ENCODE measurements around the gene GBA3. TPM values are rescaled to one million over a fixed set of nuclear protein-coding genes. Genes with fewer than 3 reads are reported as not detected.

The GBA3 gene
- total and polyA plus RNA-seq, 2 donors (not counting 3 experiments of a cell fraction or from before 2014, with no cell fraction given): not detected

DNA sequence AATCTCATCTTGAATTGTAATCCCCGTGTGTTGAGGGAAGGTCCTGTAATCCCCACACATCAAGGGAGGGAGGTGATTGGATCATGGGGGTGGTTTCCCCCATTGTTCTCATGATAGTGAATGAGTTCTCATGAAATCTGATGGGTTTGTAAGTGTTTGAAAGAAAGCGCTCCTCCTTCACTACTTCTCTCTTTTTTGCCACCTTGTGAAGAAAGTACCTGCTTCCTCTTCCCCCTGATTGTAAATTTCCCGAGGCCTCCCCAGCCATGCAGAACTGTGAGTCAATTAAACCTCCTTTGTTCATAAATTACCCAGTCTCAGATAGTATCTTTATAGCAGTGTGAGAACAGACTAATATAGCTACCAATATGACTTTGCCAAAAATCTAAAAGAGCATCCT lies 41.1 kb downstream of the GBA3 start:
- BruUV-seq (replicated peaks): no TSS peak
- FAIRE-seq (no peak), DNase-seq (ENCODE audit: low read depth, low spot score) (no peak)
- no peak overlapping the region for H2AFZ ChIP-seq (ENCODE audit: low read depth, low read length)
- intact Hi-C loops (cut with micrococcal nuclease) (no loop called here), dilution Hi-C loops (cut with MboI; ENCODE audit: extremely low pct_ligation_motif_present, low sequenced_read_pairs) (no loop called here)
- ChIA-PET POLR2A (no interaction called here), CTCF (no interaction called here)
- H3K27me3 ChIP-seq (ENCODE audit: control insufficient read depth in 2 of 2, insufficient read depth in 2 of 2, low read length in 2 of 2): no peaks in the 10 kb centered on the region
- TF ChIP-seq EZH2 (IDR thresholded peaks at IDR 0.05; ENCODE audit: borderline replicate concordance, low read depth, low read length, severe bottlenecking): no peak
- no peak for TF ChIP-seq JUN (IDR thresholded peaks at IDR 0.05; ENCODE audit: borderline replicate concordance, insufficient read depth, insufficient read length, low read depth)
- no peak for TF ChIP-seq POLR2AphosphoS5 (IDR thresholded peaks at IDR 0.05; ENCODE audit: insufficient read depth, low read depth, low read length)
- no peak for TF ChIP-seq MYC (IDR thresholded peaks at IDR 0.05; ENCODE audit: low read depth, low read length)
- TF ChIP-seq, protein P1, sequence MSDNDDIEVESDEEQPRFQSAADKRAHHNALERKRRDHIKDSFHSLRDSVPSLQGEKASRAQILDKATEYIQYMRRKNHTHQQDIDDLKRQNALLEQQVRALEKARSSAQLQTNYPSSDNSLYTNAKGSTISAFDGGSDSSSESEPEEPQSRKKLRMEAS (IDR thresholded peaks at IDR 0.05; ENCODE audit: insufficient read depth, insufficient read length): no peak
- no peak for TF ChIP-seq POLR2A (IDR thresholded peaks at IDR 0.05; ENCODE audit: low read depth, low read length)
- TF ChIP-seq, protein P2, sequence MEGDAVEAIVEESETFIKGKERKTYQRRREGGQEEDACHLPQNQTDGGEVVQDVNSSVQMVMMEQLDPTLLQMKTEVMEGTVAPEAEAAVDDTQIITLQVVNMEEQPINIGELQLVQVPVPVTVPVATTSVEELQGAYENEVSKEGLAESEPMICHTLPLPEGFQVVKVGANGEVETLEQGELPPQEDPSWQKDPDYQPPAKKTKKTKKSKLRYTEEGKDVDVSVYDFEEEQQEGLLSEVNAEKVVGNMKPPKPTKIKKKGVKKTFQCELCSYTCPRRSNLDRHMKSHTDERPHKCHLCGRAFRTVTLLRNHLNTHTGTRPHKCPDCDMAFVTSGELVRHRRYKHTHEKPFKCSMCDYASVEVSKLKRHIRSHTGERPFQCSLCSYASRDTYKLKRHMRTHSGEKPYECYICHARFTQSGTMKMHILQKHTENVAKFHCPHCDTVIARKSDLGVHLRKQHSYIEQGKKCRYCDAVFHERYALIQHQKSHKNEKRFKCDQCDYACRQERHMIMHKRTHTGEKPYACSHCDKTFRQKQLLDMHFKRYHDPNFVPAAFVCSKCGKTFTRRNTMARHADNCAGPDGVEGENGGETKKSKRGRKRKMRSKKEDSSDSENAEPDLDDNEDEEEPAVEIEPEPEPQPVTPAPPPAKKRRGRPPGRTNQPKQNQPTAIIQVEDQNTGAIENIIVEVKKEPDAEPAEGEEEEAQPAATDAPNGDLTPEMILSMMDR (IDR thresholded peaks at IDR 0.05; ENCODE audit: extremely low read depth in 1 of 2, insufficient read depth in 1 of 2, low read depth in 1 of 2, low read length in 2 of 2): no peak
- TF ChIP-seq GATA2 (IDR thresholded peaks at IDR 0.05; ENCODE audit: insufficient read depth, insufficient read length, low read depth, low read length): no peak
- TF ChIP-seq FOS (IDR thresholded peaks at IDR 0.05; ENCODE audit: borderline replicate concordance, insufficient read depth, low read length): no peak
- no peak overlapping the region for H3K4me2 ChIP-seq (ENCODE audit: insufficient read depth, low read length)
- H3K9ac ChIP-seq (replicated peaks; ENCODE audit: extremely low read depth, insufficient read depth, low read length): no peak overlapping the region
- peaks cover 3% of the 10 kb centered on the region for H3K9me3 ChIP-seq (replicated peaks; ENCODE audit: control insufficient read depth, insufficient read depth, low read length)
- H3K79me2 ChIP-seq (ENCODE audit: control insufficient read depth, insufficient read depth, low read length): no peaks in the 10 kb centered on the region
- no peak overlapping the region for H3K4me3 ChIP-seq (replicated peaks in 1 of 3; ENCODE audit: insufficient read depth in 1 of 3, low read depth in 1 of 3, low read length in 3 of 3)
- no peaks in the 10 kb centered on the region for H3K9me1 ChIP-seq (replicated peaks; ENCODE audit: control insufficient read depth, extremely low read depth, insufficient read depth, low read length)
- no peak overlapping the region for H3K27ac ChIP-seq (ENCODE audit: insufficient read depth, low read depth, low read length)
- no peaks in the 10 kb centered on the region for H3K36me3 ChIP-seq (ENCODE audit: control insufficient read depth in 2 of 2, extremely low read depth in 1 of 2, insufficient read depth in 2 of 2, low read length in 2 of 2)
- H3K4me1 ChIP-seq (ENCODE audit: control insufficient read depth, extremely low read depth, insufficient read depth, low read length): no peaks in the 10 kb centered on the region
- no peaks in the 10 kb centered on the region for H4K20me1 ChIP-seq (replicated peaks; ENCODE audit: control insufficient read depth, extremely low read depth, insufficient read depth, low read length)

Measured in endothelial cell of umbilical vein (primary cell).